Measurements from ENCODE around the gene TMEM258. TPM values are rescaled to one million over a fixed set of nuclear protein-coding genes. Genes with fewer than 3 reads are reported as not detected.

The TMEM258 gene
- total and polyA plus RNA-seq, 9 of the 15 experiments (the other 6 are each of a cell fraction or from before 2014, with no cell fraction given): 97.2 to 856 (median 231) TPM

DNA sequence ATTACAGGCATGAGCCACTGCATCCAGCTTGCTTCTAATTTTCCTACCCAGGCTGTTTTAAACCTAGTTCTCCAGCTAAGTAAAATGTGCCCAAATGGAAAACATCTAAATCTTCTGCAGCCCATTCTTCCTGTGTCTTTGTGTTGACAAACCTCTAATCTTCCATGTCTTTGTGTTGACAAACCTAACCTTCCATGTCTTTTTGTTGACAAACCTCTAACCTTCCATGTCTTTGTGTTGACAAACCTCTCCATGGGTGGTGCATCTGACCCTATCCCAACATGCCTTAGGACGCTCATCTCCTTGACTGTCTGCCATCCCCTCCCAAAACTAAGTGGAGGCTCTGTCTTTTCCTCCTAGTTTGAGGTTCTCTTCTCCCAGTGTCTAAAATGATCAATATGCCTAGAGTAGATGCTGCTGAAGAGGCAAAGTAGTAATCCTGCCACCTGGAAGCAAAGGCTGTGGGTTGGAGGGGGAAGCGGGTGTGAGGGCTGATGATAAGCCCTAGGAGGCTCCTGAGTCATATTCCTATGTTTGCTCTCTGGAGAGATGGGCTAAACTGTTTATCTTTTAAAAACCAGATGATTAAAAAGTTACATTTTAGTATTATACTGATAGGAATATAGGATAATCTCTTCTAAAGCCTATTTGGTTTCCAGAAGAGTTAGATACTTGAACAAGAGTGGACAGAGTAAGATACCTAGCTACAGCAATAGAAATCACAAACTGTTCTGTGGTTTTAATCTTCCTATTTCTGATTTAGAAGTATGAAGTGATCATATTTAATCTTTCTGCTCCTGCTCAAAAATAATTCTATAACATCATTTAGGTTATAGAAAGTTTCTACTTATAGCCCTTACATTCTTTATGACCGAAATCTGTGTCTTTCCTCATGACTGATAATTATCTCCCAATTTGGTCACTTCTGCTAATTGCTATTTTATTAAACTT, 8.2 kb upstream of the TMEM258 start (continued):
- TF ChIP-seq SPI1 (IDR thresholded peaks at IDR 0.05; ENCODE audit: borderline replicate concordance, low read depth, low read length) (peak; percentile 50; the same call in 1 of the 2 replicates), BRD4 (IDR thresholded peaks at IDR 0.05) (no peak), ZNF23 (CRISPR knock-in tag; IDR thresholded peaks at IDR 0.05) (no peak), THRA (IDR thresholded peaks at IDR 0.05) (no peak), CGGBP1 (CRISPR knock-in tag; IDR thresholded peaks at IDR 0.05) (no peak), NKRF (IDR thresholded peaks at IDR 0.05; ENCODE audit: borderline replicate concordance) (no peak), AFF1 (IDR thresholded peaks at IDR 0.05; ENCODE audit: low read depth in 1 of 2, partially characterized antibody in 2 of 2) (no peak), SMARCB1 (IDR thresholded peaks at IDR 0.05; ENCODE audit: insufficient read length, low read depth) (no peak), NCOA6 (IDR thresholded peaks at IDR 0.05) (no peak), TGIF2 (CRISPR knock-in tag; IDR thresholded peaks at IDR 0.05) (no peak), NUFIP1 (IDR thresholded peaks at IDR 0.05; ENCODE audit: partially characterized antibody) (no peak), ZNF717 (CRISPR knock-in tag; IDR thresholded peaks at IDR 0.05) (no peak), ZNF584 (CRISPR knock-in tag; IDR thresholded peaks at IDR 0.05; ENCODE audit: low read depth) (no peak), RBM34 (IDR thresholded peaks at IDR 0.05; ENCODE audit: borderline replicate concordance, insufficient read depth, low read length) (no peak), E2F5 (CRISPR knock-in tag; IDR thresholded peaks at IDR 0.05) (no peak)
- TF ChIP-seq, protein P1, sequence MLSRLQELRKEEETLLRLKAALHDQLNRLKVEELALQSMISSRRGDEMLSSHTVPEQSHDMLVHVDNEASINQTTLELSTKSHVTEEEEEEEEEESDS (CRISPR knock-in tag; IDR thresholded peaks at IDR 0.05): no peak
- TF ChIP-seq, protein P2, sequence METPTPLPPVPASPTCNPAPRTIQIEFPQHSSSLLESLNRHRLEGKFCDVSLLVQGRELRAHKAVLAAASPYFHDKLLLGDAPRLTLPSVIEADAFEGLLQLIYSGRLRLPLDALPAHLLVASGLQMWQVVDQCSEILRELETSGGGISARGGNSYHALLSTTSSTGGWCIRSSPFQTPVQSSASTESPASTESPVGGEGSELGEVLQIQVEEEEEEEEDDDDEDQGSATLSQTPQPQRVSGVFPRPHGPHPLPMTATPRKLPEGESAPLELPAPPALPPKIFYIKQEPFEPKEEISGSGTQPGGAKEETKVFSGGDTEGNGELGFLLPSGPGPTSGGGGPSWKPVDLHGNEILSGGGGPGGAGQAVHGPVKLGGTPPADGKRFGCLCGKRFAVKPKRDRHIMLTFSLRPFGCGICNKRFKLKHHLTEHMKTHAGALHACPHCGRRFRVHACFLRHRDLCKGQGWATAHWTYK (CRISPR knock-in tag; IDR thresholded peaks at IDR 0.05): no peak

All from K562 (cell line).